ENCODE results near the gene CSN1S1. TPM values are rescaled to one million over a fixed set of nuclear protein-coding genes. Genes with fewer than 3 reads are reported as not detected.

The CSN1S1 gene
- total and polyA plus RNA-seq, 4 donors = not detected

GRCh38 chr4:69936566-69936965 lies 5.7 kb downstream of the CSN1S1 start:
- TF ChIP-seq RXRA (IDR thresholded peaks at IDR 0.05) = no peak
- TF ChIP-seq REST (IDR thresholded peaks at IDR 0.05) = no peak
- no peak for TF ChIP-seq ATF3 (IDR thresholded peaks at IDR 0.05)
- no peak for TF ChIP-seq HNF4G (IDR thresholded peaks at IDR 0.05)
- TF ChIP-seq SP1 (IDR thresholded peaks at IDR 0.05) = no peak
- no peak for TF ChIP-seq NR2F2 (IDR thresholded peaks at IDR 0.05)
- TF ChIP-seq FOXA1 (IDR thresholded peaks at IDR 0.05) = no peak
- no peak for TF ChIP-seq RAD21 (IDR thresholded peaks at IDR 0.05)
- TF ChIP-seq GABPA (IDR thresholded peaks at IDR 0.05 in 1 of 2, conservative IDR thresholded peaks at IDR 0.05 in 1 of 2) = no peak
- TF ChIP-seq, protein P1, sequence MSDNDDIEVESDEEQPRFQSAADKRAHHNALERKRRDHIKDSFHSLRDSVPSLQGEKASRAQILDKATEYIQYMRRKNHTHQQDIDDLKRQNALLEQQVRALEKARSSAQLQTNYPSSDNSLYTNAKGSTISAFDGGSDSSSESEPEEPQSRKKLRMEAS (IDR thresholded peaks at IDR 0.05) = no peak
- no peak for TF ChIP-seq YY1 (IDR thresholded peaks at IDR 0.05)
- no peak for TF ChIP-seq EGR1 (IDR thresholded peaks at IDR 0.05; ENCODE audit: low read depth in 2 of 2)
- H3K27ac ChIP-seq (ENCODE audit: low read depth in 1 of 2, low read length in 2 of 2) = no peak overlapping the region
- H3K9ac ChIP-seq (ENCODE audit: low read depth in 1 of 2, low read length in 2 of 2) = no peak overlapping the region
- H3K27me3 ChIP-seq (ENCODE audit: control insufficient read depth in 4 of 4, insufficient read depth in 4 of 4, low read length in 3 of 4) = peaks cover 0 to 2% (median 0%) of the 10 kb centered on the region in 4 donors
- H3K9me3 ChIP-seq (ENCODE audit: control insufficient read depth in 4 of 4, low read length in 3 of 4) = no peaks in the 10 kb centered on the region
- H3K4me3 ChIP-seq (ENCODE audit: low read depth in 1 of 3, low read length in 3 of 3) = no peak overlapping the region
- H3K36me3 ChIP-seq (ENCODE audit: control insufficient read depth in 4 of 4, insufficient read depth in 3 of 4, low read depth in 1 of 4, low read length in 3 of 4) = no peaks in the 10 kb centered on the region
- no peaks in the 10 kb centered on the region for H3K4me1 ChIP-seq (ENCODE audit: control insufficient read depth in 4 of 4, insufficient read depth in 4 of 4, low read length in 3 of 4)
- DNase-seq (ENCODE audit: low spot score) = no peak

DNA sequence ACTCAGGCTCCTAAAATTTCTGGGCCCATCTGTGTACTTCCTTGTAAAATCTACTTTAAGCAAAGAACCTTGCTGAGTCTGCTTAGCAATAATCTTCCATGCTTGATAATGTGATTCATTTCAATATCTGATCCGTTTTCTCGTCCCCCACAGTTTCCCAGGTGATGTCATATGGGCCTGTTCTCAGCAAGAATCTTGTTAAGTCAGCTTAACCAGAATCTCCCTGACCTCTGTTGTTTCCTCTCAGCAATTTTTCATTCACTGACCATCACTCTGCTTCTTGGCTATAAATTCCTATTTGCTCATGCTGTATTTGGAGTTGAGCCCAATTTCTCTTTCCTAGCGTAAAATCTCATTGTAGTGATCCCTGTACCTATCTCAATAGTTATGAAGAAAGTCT lies 20.7 kb downstream of the CSN1S1 start:
- H3K27ac ChIP-seq (ENCODE audit: low read depth in 1 of 2, low read length in 2 of 2) = no peak overlapping the region
- H3K36me3 ChIP-seq (ENCODE audit: control insufficient read depth in 4 of 4, insufficient read depth in 3 of 4, low read depth in 1 of 4, low read length in 3 of 4) = no peaks in the 10 kb centered on the region
- no peak overlapping the region for H3K4me3 ChIP-seq (ENCODE audit: low read depth in 1 of 3, low read length in 3 of 3)
- no peak for TF ChIP-seq NR2F2 (IDR thresholded peaks at IDR 0.05)
- TF ChIP-seq FOXA1 (IDR thresholded peaks at IDR 0.05) = no peak
- no peak for TF ChIP-seq ZBTB33 (IDR thresholded peaks at IDR 0.05)
- TF ChIP-seq, protein P2, sequence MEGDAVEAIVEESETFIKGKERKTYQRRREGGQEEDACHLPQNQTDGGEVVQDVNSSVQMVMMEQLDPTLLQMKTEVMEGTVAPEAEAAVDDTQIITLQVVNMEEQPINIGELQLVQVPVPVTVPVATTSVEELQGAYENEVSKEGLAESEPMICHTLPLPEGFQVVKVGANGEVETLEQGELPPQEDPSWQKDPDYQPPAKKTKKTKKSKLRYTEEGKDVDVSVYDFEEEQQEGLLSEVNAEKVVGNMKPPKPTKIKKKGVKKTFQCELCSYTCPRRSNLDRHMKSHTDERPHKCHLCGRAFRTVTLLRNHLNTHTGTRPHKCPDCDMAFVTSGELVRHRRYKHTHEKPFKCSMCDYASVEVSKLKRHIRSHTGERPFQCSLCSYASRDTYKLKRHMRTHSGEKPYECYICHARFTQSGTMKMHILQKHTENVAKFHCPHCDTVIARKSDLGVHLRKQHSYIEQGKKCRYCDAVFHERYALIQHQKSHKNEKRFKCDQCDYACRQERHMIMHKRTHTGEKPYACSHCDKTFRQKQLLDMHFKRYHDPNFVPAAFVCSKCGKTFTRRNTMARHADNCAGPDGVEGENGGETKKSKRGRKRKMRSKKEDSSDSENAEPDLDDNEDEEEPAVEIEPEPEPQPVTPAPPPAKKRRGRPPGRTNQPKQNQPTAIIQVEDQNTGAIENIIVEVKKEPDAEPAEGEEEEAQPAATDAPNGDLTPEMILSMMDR (IDR thresholded peaks at IDR 0.05; ENCODE audit: low read depth, low read length, missing input control) = no peak
- no peak for TF ChIP-seq RXRA (IDR thresholded peaks at IDR 0.05)
- no peak for TF ChIP-seq FOXA2 (IDR thresholded peaks at IDR 0.05)
- no peak for TF ChIP-seq HNF4G (IDR thresholded peaks at IDR 0.05)
- TF ChIP-seq ATF3 (IDR thresholded peaks at IDR 0.05) = no peak
- no peak for TF ChIP-seq EGR1 (IDR thresholded peaks at IDR 0.05; ENCODE audit: low read depth in 2 of 2)
- no peak for TF ChIP-seq HNF4A (conservative IDR thresholded peaks at IDR 0.05)
- no peak for TF ChIP-seq TAF1 (conservative IDR thresholded peaks at IDR 0.05)
- TF ChIP-seq GABPA (IDR thresholded peaks at IDR 0.05 in 1 of 2, conservative IDR thresholded peaks at IDR 0.05 in 1 of 2) = no peak
- TF ChIP-seq REST (IDR thresholded peaks at IDR 0.05) = no peak
- TF ChIP-seq, protein P1 (IDR thresholded peaks at IDR 0.05) = no peak
- TF ChIP-seq JUND (IDR thresholded peaks at IDR 0.05) = no peak
- no peak for TF ChIP-seq RAD21 (IDR thresholded peaks at IDR 0.05)
- no peak for TF ChIP-seq SP1 (IDR thresholded peaks at IDR 0.05)
- peaks cover 0 to 3% (median 0%) of the 10 kb centered on the region in 4 donors for H3K27me3 ChIP-seq (ENCODE audit: control insufficient read depth in 4 of 4, insufficient read depth in 4 of 4, low read length in 3 of 4)
- peaks cover 0 to 3% (median 0%) of the 10 kb centered on the region in 4 donors for H3K9me3 ChIP-seq (ENCODE audit: control insufficient read depth in 4 of 4, low read length in 3 of 4)
- DNase-seq (ENCODE audit: low spot score) = no peak
- H3K9ac ChIP-seq (ENCODE audit: low read depth in 1 of 2, low read length in 2 of 2) = no peak overlapping the region
- H3K4me1 ChIP-seq (ENCODE audit: control insufficient read depth in 4 of 4, insufficient read depth in 4 of 4, low read length in 3 of 4) = no peaks in the 10 kb centered on the region
- 76% methylated on average over 3 of the region's 3 CpGs for WGBS
